Loucy (cell line): Measurements from ENCODE around the gene TBCEL.

Experiments
- EZH2phosphoT487 ChIP-seq: fragments of 200-600 bp; IDR thresholded peaks from 2 replicates; pipeline ENCODE4 v1.6.1; 2018; ENCODE audit warnings: antibody characterized with exemption, mild to moderate bottlenecking, moderate library complexity, borderline replicate concordance
- TF ChIP-seq, protein P1 (sequence below): fragments of 200-600 bp; sonication (generic); conservative IDR thresholded peaks from 2 replicates; pipeline ENCODE4 v1.5.1; 2014; ENCODE audit warnings: mild to moderate bottlenecking, antibody characterized with exemption, low read length

DNA sequence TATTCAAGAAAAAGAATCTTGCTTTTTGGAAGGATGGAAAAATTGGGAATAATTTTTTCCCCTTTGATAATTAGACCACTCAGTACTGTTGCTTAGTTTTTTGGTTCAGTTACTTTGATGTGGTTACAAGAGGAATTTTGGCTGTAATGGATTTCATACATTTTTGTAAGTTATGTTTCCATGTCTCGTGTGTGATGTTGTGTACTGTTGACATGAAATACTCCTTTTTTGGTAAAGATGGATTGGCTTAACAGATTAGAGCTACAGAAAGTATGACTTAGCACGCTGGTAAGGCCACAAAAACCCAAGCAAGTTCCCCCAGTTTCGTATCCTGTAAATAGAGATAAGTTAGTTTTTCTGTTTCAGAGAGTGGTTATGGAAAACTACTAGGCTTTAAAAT lies 11.9 kb downstream of the TBCEL start:
- TF ChIP-seq, protein P1, sequence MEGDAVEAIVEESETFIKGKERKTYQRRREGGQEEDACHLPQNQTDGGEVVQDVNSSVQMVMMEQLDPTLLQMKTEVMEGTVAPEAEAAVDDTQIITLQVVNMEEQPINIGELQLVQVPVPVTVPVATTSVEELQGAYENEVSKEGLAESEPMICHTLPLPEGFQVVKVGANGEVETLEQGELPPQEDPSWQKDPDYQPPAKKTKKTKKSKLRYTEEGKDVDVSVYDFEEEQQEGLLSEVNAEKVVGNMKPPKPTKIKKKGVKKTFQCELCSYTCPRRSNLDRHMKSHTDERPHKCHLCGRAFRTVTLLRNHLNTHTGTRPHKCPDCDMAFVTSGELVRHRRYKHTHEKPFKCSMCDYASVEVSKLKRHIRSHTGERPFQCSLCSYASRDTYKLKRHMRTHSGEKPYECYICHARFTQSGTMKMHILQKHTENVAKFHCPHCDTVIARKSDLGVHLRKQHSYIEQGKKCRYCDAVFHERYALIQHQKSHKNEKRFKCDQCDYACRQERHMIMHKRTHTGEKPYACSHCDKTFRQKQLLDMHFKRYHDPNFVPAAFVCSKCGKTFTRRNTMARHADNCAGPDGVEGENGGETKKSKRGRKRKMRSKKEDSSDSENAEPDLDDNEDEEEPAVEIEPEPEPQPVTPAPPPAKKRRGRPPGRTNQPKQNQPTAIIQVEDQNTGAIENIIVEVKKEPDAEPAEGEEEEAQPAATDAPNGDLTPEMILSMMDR, result no peak
- no peak for TF ChIP-seq EZH2phosphoT487
